ENCODE measurements around the gene LGALS3BP.

LGALS3BP gene

GRCh38 chr17:78979780-78980623 is at the start of gene LGALS3BP:
Gene LGALS3BP, minus strand, starts transcription at chr17:78979923. Its CDS starts 2,732 bp downstream, at chr17:78977191.
- in situ Hi-C loops (cut with HindIII; ENCODE audit: low sequenced_read_pairs): no loop called here
- TF ChIP-seq CTCF (IDR thresholded peaks at IDR 0.05; ENCODE audit: low read depth, low read length, missing control alignments): no peak
- H3K4me3 ChIP-seq (ENCODE audit: low read depth, low read length): peak within 1 kb of the TSS; percentile 40
- DNase-seq (ENCODE audit: low read depth): peak; percentile 51

DNA sequence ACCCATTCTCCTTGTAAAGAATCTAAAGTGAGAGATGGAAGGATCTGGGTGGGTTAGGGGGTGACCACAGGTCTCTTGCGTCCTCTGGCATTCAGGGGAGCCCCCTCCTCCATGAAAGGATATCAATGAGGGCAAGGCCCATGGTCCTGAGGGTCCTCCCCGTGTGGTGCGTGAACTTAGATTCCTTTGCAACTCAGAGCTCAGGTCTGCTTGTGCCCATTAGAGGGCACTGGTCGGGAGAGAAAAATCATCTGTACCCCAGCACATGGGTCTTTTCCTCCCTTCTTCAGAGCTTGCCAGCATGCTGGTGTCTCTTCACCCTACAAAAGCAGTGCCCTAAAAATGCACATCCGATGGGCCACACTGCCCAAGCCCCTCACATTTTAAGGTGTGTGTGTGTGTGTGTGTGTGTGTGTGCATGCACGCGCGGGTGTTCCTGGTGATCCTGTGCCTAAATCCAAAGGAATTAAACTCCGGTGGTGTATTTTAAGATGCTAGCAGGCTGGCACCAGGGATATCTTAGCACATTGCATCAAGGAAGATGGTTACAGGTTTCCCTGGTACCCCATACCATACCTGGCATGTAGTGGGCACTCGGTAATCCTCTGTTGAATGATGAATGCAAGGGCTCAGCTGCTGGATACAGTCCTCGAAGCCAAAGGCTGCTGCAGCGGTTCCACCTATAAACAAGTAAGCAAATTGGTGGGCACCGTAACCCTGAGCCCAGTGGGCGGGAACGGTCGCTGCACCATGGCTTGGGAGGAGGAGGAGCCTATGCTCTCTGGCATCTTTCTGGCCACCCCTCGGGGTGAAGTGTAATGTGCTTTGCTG is 49.0 kb upstream of the LGALS3BP start:
- TF ChIP-seq CTCF (IDR thresholded peaks at IDR 0.05; ENCODE audit: low read depth, low read length, missing control alignments): peak; percentile 47
- no peak overlapping the region for H3K4me3 ChIP-seq (ENCODE audit: low read depth, low read length)
- in situ Hi-C loops (cut with HindIII; ENCODE audit: low sequenced_read_pairs): no loop called here
- no peak for DNase-seq (ENCODE audit: low read depth)

- in situ Hi-C loops (cut with HindIII; ENCODE audit: low sequenced_read_pairs): no loop called here
- H3K4me3 ChIP-seq (ENCODE audit: low read depth, low read length): no peak overlapping the region
- no peak for TF ChIP-seq CTCF (IDR thresholded peaks at IDR 0.05; ENCODE audit: low read depth, low read length, missing control alignments)
- no peak for DNase-seq (ENCODE audit: low read depth)
Observed at GRCh38 chr17:79027925-79028491, 48.3 kb upstream of the LGALS3BP start.

GRCh38 chr17:79027274-79027924 is 47.7 kb upstream of the LGALS3BP start:
- in situ Hi-C loops (cut with HindIII; ENCODE audit: low sequenced_read_pairs): no loop called here
- DNase-seq (ENCODE audit: low read depth): no peak
- no peak for TF ChIP-seq CTCF (IDR thresholded peaks at IDR 0.05; ENCODE audit: low read depth, low read length, missing control alignments)
- no peak overlapping the region for H3K4me3 ChIP-seq (ENCODE audit: low read depth, low read length)

DNA sequence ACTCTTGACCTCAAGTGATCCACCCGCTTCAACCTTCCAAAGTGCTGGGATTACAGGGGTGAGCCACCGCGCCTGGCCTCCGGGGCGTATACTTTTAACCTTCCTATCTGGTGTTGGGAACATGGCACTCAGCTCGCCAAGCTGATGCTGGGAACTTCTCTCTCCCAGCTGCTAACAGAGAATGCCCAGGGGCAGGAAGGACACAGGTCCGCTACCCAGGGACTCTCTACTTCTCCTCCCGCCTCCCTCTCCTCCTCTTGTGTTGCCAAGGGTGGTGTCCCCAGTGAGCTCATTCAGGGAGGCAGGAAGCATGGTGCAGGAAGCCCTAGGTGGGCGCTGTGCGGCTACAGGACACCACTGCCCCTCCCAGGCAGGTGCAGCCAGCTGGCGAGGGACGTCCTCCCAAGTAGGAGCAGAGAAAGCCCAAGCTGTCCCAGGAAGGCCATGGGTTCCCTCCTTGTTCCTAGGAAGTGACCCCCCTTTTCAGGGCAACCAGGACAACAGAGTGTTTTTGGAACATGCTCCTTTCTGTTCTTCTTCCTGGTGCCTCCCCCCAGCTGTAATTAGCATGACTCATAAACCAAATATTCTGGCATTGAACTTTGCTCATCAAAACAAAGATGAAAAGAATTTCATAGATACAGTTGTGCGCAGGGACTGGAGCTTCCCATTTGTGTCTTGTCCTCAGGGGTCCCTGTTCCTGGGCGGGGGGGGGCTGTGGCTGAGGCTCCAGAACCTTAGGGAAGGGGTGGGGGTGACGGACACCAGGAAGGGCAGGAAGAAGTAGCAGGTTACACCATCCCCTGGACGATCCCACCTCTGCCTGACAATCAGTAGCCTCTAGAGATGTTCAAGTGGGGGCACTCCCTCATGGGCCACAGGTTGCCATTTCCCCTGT is 46.9 kb upstream of the LGALS3BP start:
- in situ Hi-C loops (cut with HindIII; ENCODE audit: low sequenced_read_pairs): no loop called here
- no peak for DNase-seq (ENCODE audit: low read depth)
- TF ChIP-seq CTCF (IDR thresholded peaks at IDR 0.05; ENCODE audit: low read depth, low read length, missing control alignments): no peak
- H3K4me3 ChIP-seq (ENCODE audit: low read depth, low read length): no peak overlapping the region

Measured in astrocyte of the cerebellum (primary cell).